Parathyroid adenoma (tissue), 2 donors: ENCODE data around the gene LARGE1.

Experiments
- H2AFZ ChIP-seq: fragments of 300-600 bp; sonication (generic); one replicate; pipeline ENCODE4 v1.7.0; 2017; ENCODE audit warnings: antibody characterized with exemption, mild to moderate bottlenecking
- H3K27ac ChIP-seq: fragments of 300-600 bp; sonication (generic); one replicate; pipeline ENCODE4 v1.7.0; 2017
- H3K27me3 ChIP-seq: fragments of 300-600 bp; sonication (generic); one replicate; pipeline ENCODE4 v1.7.0; 2017; ENCODE audit warnings: low read length; ENCODE audit not compliant: control insufficient read depth, insufficient read depth
- H3K36me3 ChIP-seq: fragments of 300-600 bp; sonication (generic); one replicate; pipeline ENCODE4 v1.7.0; 2017; ENCODE audit warnings: low read length; ENCODE audit not compliant: control insufficient read depth, insufficient read depth
- H3K4me1 ChIP-seq: fragments of 300-600 bp; sonication (generic); one replicate; pipeline ENCODE4 v1.7.0; 2017; ENCODE audit warnings: control low read depth
- H3K4me2 ChIP-seq: fragments of 300-600 bp; sonication (generic); one replicate; pipeline ENCODE4 v1.7.0; 2017; ENCODE audit warnings: low read length
- H3K4me3 ChIP-seq: fragments of 300-600 bp; sonication (generic); one replicate; pipeline ENCODE4 v1.7.0; 2017; ENCODE audit warnings: low read depth, low read length
- H3K79me2 ChIP-seq: fragments of 300-600 bp; sonication (generic); one replicate; pipeline ENCODE4 v1.7.0; 2017; ENCODE audit warnings: control low read depth
- H3K9ac ChIP-seq: fragments of 300-600 bp; sonication (generic); one replicate; pipeline ENCODE4 v1.7.0; 2017; ENCODE audit warnings: mild to moderate bottlenecking
- H3K9me3 ChIP-seq: fragments of 300-600 bp; sonication (generic); one replicate; pipeline ENCODE4 v1.7.0; 2017; ENCODE audit warnings: low read length; ENCODE audit not compliant: control insufficient read depth
- TF ChIP-seq, protein P1 (sequence below): fragments of 300-600 bp; sonication (generic); IDR thresholded peaks from one replicate; pipeline ENCODE4 v1.7.0; 2017; ENCODE audit warnings: antibody characterized with exemption, mild to moderate bottlenecking
- donor health status: primary hyperparathyroidism.

The LARGE1 gene

DNA sequence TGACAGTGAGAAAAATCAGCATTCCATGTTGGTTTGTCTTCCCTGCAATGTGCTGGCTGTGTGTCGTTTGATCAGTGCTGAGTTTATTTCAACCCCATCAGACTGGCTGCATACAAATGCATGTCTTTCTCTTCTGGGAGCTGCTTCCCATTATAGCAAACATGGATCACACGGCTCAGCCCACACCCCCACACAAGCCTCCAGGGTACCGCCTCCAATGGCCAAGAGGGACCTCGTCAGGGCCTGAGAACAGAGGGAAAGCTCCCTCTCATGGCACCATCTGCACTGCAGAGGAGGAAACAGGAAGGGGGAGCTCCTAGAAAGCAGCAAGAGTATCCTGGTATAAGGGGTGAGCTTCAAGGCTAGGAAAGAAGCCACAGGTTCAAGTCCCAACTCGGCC, 214.2 kb downstream of the LARGE1 start:
- no peak overlapping the region for H3K4me3 ChIP-seq
- H3K36me3 ChIP-seq, result no peaks in the 10 kb centered on the region
- TF ChIP-seq, protein P1, sequence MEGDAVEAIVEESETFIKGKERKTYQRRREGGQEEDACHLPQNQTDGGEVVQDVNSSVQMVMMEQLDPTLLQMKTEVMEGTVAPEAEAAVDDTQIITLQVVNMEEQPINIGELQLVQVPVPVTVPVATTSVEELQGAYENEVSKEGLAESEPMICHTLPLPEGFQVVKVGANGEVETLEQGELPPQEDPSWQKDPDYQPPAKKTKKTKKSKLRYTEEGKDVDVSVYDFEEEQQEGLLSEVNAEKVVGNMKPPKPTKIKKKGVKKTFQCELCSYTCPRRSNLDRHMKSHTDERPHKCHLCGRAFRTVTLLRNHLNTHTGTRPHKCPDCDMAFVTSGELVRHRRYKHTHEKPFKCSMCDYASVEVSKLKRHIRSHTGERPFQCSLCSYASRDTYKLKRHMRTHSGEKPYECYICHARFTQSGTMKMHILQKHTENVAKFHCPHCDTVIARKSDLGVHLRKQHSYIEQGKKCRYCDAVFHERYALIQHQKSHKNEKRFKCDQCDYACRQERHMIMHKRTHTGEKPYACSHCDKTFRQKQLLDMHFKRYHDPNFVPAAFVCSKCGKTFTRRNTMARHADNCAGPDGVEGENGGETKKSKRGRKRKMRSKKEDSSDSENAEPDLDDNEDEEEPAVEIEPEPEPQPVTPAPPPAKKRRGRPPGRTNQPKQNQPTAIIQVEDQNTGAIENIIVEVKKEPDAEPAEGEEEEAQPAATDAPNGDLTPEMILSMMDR, result no peak
- no peaks in the 10 kb centered on the region for H3K79me2 ChIP-seq
- no peaks in the 10 kb centered on the region for H3K9me3 ChIP-seq
- no peak overlapping the region for H2AFZ ChIP-seq
- no peaks in the 10 kb centered on the region for H3K4me1 ChIP-seq
- H3K27ac ChIP-seq, result no peak overlapping the region
- H3K9ac ChIP-seq, result no peak overlapping the region
- H3K27me3 ChIP-seq, result no peaks in the 10 kb centered on the region
- no peak overlapping the region for H3K4me2 ChIP-seq

DNA sequence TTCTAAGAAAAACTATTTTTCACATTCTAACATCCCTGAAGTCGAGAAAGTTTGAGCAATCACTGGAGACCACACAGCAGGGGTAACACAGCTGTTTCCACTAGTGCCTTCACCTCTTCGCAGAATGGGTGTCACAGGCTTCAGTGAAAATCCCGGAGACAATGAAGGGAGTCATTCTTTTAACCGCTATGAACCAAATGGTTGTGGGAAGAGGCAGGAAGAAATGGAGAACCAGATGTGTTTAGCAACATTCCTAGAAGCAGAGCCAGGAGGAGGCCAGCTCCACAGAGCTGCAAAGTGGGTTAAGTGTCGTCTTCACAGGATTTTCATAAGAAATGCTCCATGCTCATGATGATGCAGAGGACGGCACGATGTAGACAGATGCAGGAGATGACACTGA, 221.1 kb downstream of the LARGE1 start:
- no peak overlapping the region for H3K27ac ChIP-seq
- no peak overlapping the region for H2AFZ ChIP-seq
- no peaks in the 10 kb centered on the region for H3K4me1 ChIP-seq
- H3K36me3 ChIP-seq, result no peaks in the 10 kb centered on the region
- no peak overlapping the region for H3K4me3 ChIP-seq
- no peaks in the 10 kb centered on the region for H3K79me2 ChIP-seq
- no peak overlapping the region for H3K9ac ChIP-seq
- no peaks in the 10 kb centered on the region for H3K27me3 ChIP-seq
- no peaks in the 10 kb centered on the region for H3K9me3 ChIP-seq
- TF ChIP-seq, protein P1, result no peak
- no peak overlapping the region for H3K4me2 ChIP-seq

DNA sequence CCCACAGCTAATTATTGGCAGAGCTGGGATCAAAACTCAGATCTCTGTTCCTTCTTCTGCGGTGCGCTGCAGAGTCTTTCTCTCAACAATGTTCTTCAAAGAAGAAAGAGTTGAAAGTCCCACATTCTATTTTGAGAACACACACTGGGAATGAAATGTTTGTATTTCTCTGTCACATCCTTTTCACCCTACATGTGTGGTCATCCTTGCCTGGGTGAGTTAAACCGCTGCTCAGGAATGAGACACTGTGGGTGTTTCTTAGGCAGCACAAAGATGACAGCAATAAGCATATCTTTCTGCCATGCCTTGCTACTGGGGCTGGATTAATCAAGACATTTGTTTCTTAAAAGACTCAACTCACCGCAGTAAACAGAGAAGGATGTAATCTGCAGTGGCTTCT, 222.6 kb downstream of the LARGE1 start:
- H3K4me1 ChIP-seq, result no peaks in the 10 kb centered on the region
- no peaks in the 10 kb centered on the region for H3K27me3 ChIP-seq
- no peak overlapping the region for H3K9ac ChIP-seq
- H3K27ac ChIP-seq, result no peak overlapping the region
- H3K4me2 ChIP-seq, result no peak overlapping the region
- H3K36me3 ChIP-seq, result no peaks in the 10 kb centered on the region
- H2AFZ ChIP-seq, result no peak overlapping the region
- H3K79me2 ChIP-seq, result no peaks in the 10 kb centered on the region
- H3K9me3 ChIP-seq, result no peaks in the 10 kb centered on the region
- TF ChIP-seq, protein P1, result no peak
- H3K4me3 ChIP-seq, result no peak overlapping the region

DNA sequence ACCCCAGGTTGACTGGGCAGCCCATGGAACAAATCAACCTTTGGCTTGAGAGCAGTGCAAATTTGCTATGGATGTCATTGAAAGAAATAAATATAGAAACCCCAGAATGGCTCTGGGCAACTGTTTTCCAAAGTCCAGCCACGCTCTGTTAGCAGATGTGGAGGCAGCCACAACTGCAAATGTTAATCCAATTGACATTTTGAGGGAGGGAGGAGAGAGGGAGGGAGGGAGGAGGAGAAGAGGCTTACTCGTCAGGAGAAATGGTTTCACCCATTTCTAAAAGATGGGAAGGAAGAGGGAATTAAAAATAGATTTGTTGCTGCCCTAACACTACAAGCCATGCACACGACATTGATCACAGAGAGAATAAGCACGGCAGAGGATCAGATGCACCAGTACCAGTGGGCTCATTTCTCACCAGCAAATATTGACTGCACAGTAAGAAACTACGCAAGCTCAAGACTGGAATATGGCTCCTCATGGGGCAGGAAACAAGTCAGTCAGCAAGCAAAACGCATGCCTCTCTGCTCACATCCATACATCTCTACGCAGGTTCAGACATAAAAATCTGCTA, 229.1 kb downstream of the LARGE1 start:
- no peaks in the 10 kb centered on the region for H3K9me3 ChIP-seq
- H3K27me3 ChIP-seq, result no peaks in the 10 kb centered on the region
- no peak overlapping the region for H3K4me2 ChIP-seq
- no peak overlapping the region for H2AFZ ChIP-seq
- TF ChIP-seq, protein P1, result no peak
- no peaks in the 10 kb centered on the region for H3K36me3 ChIP-seq
- H3K79me2 ChIP-seq, result no peaks in the 10 kb centered on the region
- H3K4me3 ChIP-seq, result no peak overlapping the region
- H3K9ac ChIP-seq, result no peak overlapping the region
- no peak overlapping the region for H3K27ac ChIP-seq
- no peaks in the 10 kb centered on the region for H3K4me1 ChIP-seq

DNA sequence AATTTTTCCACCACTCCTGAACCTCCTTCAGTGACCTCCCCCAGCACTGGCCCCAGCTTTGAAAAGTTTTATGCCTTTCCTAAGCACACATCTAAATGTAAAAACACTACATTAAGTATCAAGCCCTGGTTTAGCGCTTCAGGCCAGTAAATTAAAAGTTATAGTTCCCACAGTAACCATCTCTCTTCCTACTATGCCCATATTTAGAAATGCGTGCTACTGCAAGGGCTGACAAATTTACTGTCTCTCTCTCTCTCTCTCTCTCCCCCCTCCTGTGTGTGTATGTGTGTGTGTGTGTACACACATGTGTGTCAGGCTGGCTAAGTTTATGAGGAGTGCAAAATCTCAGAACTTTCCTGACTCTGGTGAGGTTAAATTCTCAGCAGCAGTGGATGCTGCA, 231.4 kb downstream of the LARGE1 start:
- Histone ChIP-seq H3K9me3 (no peaks in the 10 kb centered on the region), H3K4me1 (no peaks in the 10 kb centered on the region), H3K9ac (no peak overlapping the region), H3K27ac (no peak overlapping the region), H3K79me2 (no peaks in the 10 kb centered on the region), H3K36me3 (no peaks in the 10 kb centered on the region), H3K27me3 (no peaks in the 10 kb centered on the region), H3K4me2 (no peak overlapping the region), H2AFZ (no peak overlapping the region), H3K4me3 (no peak overlapping the region)
- TF ChIP-seq, protein P1, result no peak
